Measurements from ENCODE around the gene CTXND1. TPM values are rescaled to one million over a fixed set of nuclear protein-coding genes. Genes with fewer than 3 reads are reported as not detected.
"Not testable (repeated sequence)": the region's sequence is repeated elsewhere in the genome, so short reads cannot be mapped to it uniquely, and the experiment has no call there.

Gene CTXND1
- polyA plus RNA-seq (2013, experiment 1 of 2) = 0.03 TPM
- 0.01 TPM for polyA plus RNA-seq (2013, experiment 2 of 2)

GRCh38 chr15:80252121-80252518 lies at the start of gene CTXND1:
TSS of gene CTXND1 (minus strand) at chr15:80252213. CDS start at chr15:80201949, 50,264 bp downstream.
- H2BK5ac ChIP-seq (ENCODE audit: low read length) = no peak within 1 kb of the TSS
- H3K18ac ChIP-seq (ENCODE audit: low read length) = peak within 1 kb of the TSS; percentile 45
- no peaks in the 10 kb centered on the region for H3K4me1 ChIP-seq (ENCODE audit: control insufficient read depth, low read depth, low read length)
- H3K4ac ChIP-seq (ENCODE audit: low read depth, low read length) = no peak within 1 kb of the TSS
- no peak within 1 kb of the TSS for H2BK15ac ChIP-seq (replicated peaks; ENCODE audit: low read depth)
- peak within 1 kb of the TSS; percentile 39 for H3K4me2 ChIP-seq (ENCODE audit: low read length)
- peak within 1 kb of the TSS; percentile 45 for H3K9ac ChIP-seq (ENCODE audit: low read length)
- H4K8ac ChIP-seq (ENCODE audit: low read depth, low read length) = no peak within 1 kb of the TSS
- no peaks in the 10 kb centered on the region for H3K79me1 ChIP-seq (ENCODE audit: low read length)
- no peak within 1 kb of the TSS for H3K23ac ChIP-seq (ENCODE audit: low read length)
- peak within 1 kb of the TSS; percentile 5 for H3K4me3 ChIP-seq (ENCODE audit: low read length)
- DNase-seq = peak; percentile 41
- H4K5ac ChIP-seq (ENCODE audit: low read length) = no peak within 1 kb of the TSS
- no peak within 1 kb of the TSS for H2BK120ac ChIP-seq (ENCODE audit: low read depth, low read length)
- no peak within 1 kb of the TSS for H3K27ac ChIP-seq (ENCODE audit: low read depth, low read length)
- H3K56ac ChIP-seq (ENCODE audit: low read length) = peak within 1 kb of the TSS; percentile 65
- H3K36me3 ChIP-seq (ENCODE audit: control insufficient read depth, insufficient read depth, low read length) = no peaks in the 10 kb centered on the region
- no CpG with 5 or more reads among the region's 24 CpGs for WGBS (ENCODE audit: extremely low coverage, insufficient coverage, low lambda C conversion rate)
- H2AK5ac ChIP-seq (ENCODE audit: low read length) = no peak within 1 kb of the TSS
- H3K79me2 ChIP-seq (ENCODE audit: control insufficient read depth, insufficient read depth, low read length) = no peaks in the 10 kb centered on the region
- peaks cover 15% of the 10 kb centered on the region for H3K27me3 ChIP-seq (ENCODE audit: insufficient read depth, low read length, poor library complexity)

DNA sequence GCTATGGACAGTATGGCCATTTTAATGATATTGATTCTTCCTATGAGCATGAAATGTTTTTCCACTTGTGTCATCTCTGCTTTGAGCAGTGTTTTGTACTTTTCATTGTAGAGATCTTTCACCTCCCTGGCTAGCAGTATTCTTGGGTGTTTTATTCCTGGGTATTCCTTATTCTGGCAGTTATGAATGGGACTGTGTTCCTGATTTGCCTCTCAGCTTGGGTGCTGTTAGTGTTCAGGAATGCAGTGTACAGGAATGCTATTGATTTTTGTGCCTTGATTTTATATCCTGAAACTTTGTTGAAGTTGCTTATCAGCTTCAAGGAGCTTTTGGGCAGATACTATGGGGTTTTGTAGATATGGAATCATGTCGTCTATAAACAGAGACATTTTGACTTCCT lies 49.5 kb upstream of the CTXND1 start:
- WGBS (ENCODE audit: extremely low coverage, insufficient coverage, low lambda C conversion rate) = no CpG with 5 or more reads among the region's 1 CpG
- Histone ChIP-seq H3K4ac (ENCODE audit: low read depth, low read length) (no peak overlapping the region), H3K18ac (ENCODE audit: low read length) (no peak overlapping the region), H3K4me2 (ENCODE audit: low read length) (no peak overlapping the region), H3K9ac (ENCODE audit: low read length) (no peak overlapping the region), H2AK5ac (ENCODE audit: low read length) (no peak overlapping the region), H4K8ac (ENCODE audit: low read depth, low read length) (no peak overlapping the region), H3K56ac (ENCODE audit: low read length) (no peak overlapping the region), H3K36me3 (ENCODE audit: control insufficient read depth, insufficient read depth, low read length) (no peaks in the 10 kb centered on the region), H4K5ac (ENCODE audit: low read length) (no peak overlapping the region), H3K23ac (ENCODE audit: low read length) (no peak overlapping the region), H3K27me3 (ENCODE audit: insufficient read depth, low read length, poor library complexity) (no peaks in the 10 kb centered on the region), H2BK5ac (ENCODE audit: low read length) (no peak overlapping the region), H3K79me1 (ENCODE audit: low read length) (no peaks in the 10 kb centered on the region), H3K27ac (ENCODE audit: low read depth, low read length) (no peak overlapping the region), H3K4me1 (ENCODE audit: control insufficient read depth, low read depth, low read length) (no peaks in the 10 kb centered on the region), H2BK15ac (replicated peaks; ENCODE audit: low read depth) (no peak overlapping the region), H2BK120ac (ENCODE audit: low read depth, low read length) (no peak overlapping the region), H3K79me2 (ENCODE audit: control insufficient read depth, insufficient read depth, low read length) (no peaks in the 10 kb centered on the region), H3K4me3 (ENCODE audit: low read length) (no peak overlapping the region)
- DNase-seq = no peak

GRCh38 chr15:80295777-80296176 lies 43.8 kb upstream of the CTXND1 start:
- not testable (repeated sequence) for H3K27me3 ChIP-seq (ENCODE audit: insufficient read depth, low read length, poor library complexity); H3K79me2 ChIP-seq (ENCODE audit: control insufficient read depth, insufficient read depth, low read length); H3K23ac ChIP-seq (ENCODE audit: low read length); H4K8ac ChIP-seq (ENCODE audit: low read depth, low read length); DNase-seq; H3K4me1 ChIP-seq (ENCODE audit: control insufficient read depth, low read depth, low read length); H3K4me2 ChIP-seq (ENCODE audit: low read length); H3K9ac ChIP-seq (ENCODE audit: low read length); H2BK120ac ChIP-seq (ENCODE audit: low read depth, low read length); H3K36me3 ChIP-seq (ENCODE audit: control insufficient read depth, insufficient read depth, low read length); H3K18ac ChIP-seq (ENCODE audit: low read length); H3K4ac ChIP-seq (ENCODE audit: low read depth, low read length); H2AK5ac ChIP-seq (ENCODE audit: low read length); H3K4me3 ChIP-seq (ENCODE audit: low read length); H3K79me1 ChIP-seq (ENCODE audit: low read length); H4K5ac ChIP-seq (ENCODE audit: low read length); H3K56ac ChIP-seq (ENCODE audit: low read length); H3K27ac ChIP-seq (ENCODE audit: low read depth, low read length); H2BK15ac ChIP-seq (replicated peaks; ENCODE audit: low read depth); H2BK5ac ChIP-seq (ENCODE audit: low read length)
- WGBS (ENCODE audit: extremely low coverage, insufficient coverage, low lambda C conversion rate) = no CpG with 5 or more reads among the region's 4 CpGs

DNA sequence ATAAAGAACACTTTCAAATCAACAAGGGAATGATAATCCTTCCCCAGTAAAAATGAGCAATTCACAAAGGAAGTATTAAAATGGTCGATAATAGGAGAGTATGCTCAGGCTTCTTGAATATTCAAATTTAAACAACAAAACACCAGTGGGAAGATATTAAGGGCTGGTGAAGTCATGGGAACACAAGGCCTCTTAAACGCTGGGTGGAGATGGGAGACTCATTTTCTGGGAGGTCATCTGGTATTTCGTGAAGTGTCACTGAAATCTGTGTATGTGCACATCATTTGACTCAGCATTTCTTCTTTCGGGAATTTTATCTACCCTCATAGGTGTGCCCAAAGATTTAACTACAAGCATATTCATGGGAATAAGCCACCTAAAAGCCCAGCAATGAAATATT lies 40.1 kb upstream of the CTXND1 start:
- H3K79me1 ChIP-seq (ENCODE audit: low read length) = no peaks in the 10 kb centered on the region

DNA sequence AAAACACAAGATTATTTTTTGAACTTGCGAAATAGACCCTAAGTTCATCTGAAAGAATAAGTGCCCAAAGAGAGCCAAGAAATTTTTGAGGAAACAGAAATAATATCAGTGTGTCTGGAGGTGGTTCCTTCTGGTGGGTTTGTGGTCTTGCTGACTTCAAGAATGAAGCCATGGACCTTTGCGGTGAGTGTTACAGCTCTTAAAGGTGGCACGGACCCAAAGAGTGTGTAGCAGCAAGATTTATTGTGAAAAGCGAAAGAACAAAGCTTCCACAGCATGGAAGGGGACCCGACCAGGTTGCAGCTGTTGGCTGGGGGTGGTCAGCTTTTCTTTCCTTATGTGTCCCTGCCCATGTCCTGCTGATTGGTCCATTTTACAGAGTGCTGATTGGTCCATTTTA lies 38.9 kb upstream of the CTXND1 start:
- H3K18ac ChIP-seq (ENCODE audit: low read length); DNase-seq: not testable (repeated sequence)
- no CpG with 5 or more reads among the region's 5 CpGs for WGBS (ENCODE audit: extremely low coverage, insufficient coverage, low lambda C conversion rate)

More for the DNA sequence above, 40.1 kb upstream of the CTXND1 start:
- Histone ChIP-seq H3K23ac (ENCODE audit: low read length) (no peak overlapping the region), H2BK120ac (ENCODE audit: low read depth, low read length) (no peak overlapping the region), H3K36me3 (ENCODE audit: control insufficient read depth, insufficient read depth, low read length) (no peaks in the 10 kb centered on the region), H3K27ac (ENCODE audit: low read depth, low read length) (no peak overlapping the region), H3K27me3 (ENCODE audit: insufficient read depth, low read length, poor library complexity) (no peaks in the 10 kb centered on the region), H3K79me2 (ENCODE audit: control insufficient read depth, insufficient read depth, low read length) (no peaks in the 10 kb centered on the region), H3K4ac (ENCODE audit: low read depth, low read length) (no peak overlapping the region), H2BK5ac (ENCODE audit: low read length) (no peak overlapping the region), H3K9ac (ENCODE audit: low read length) (no peak overlapping the region), H4K5ac (ENCODE audit: low read length) (no peak overlapping the region), H3K4me1 (ENCODE audit: control insufficient read depth, low read depth, low read length) (no peaks in the 10 kb centered on the region), H2BK15ac (replicated peaks; ENCODE audit: low read depth) (no peak overlapping the region), H4K8ac (ENCODE audit: low read depth, low read length) (no peak overlapping the region), H3K4me2 (ENCODE audit: low read length) (no peak overlapping the region), H3K4me3 (ENCODE audit: low read length) (no peak overlapping the region), H3K56ac (ENCODE audit: low read length) (no peak overlapping the region), H3K18ac (ENCODE audit: low read length) (no peak overlapping the region), H2AK5ac (ENCODE audit: low read length) (no peak overlapping the region)
- WGBS (ENCODE audit: extremely low coverage, insufficient coverage, low lambda C conversion rate) = no CpG with 5 or more reads among the region's 4 CpGs
- DNase-seq = no peak

More for the DNA sequence above, 38.9 kb upstream of the CTXND1 start:
- H2BK120ac ChIP-seq (ENCODE audit: low read depth, low read length); H3K4me2 ChIP-seq (ENCODE audit: low read length); H4K8ac ChIP-seq (ENCODE audit: low read depth, low read length); H3K27ac ChIP-seq (ENCODE audit: low read depth, low read length); H2BK15ac ChIP-seq (replicated peaks; ENCODE audit: low read depth); H2AK5ac ChIP-seq (ENCODE audit: low read length); H4K5ac ChIP-seq (ENCODE audit: low read length); H3K79me1 ChIP-seq (ENCODE audit: low read length); H3K23ac ChIP-seq (ENCODE audit: low read length); H3K79me2 ChIP-seq (ENCODE audit: control insufficient read depth, insufficient read depth, low read length); H3K4me1 ChIP-seq (ENCODE audit: control insufficient read depth, low read depth, low read length); H3K4me3 ChIP-seq (ENCODE audit: low read length); H3K56ac ChIP-seq (ENCODE audit: low read length); H3K4ac ChIP-seq (ENCODE audit: low read depth, low read length); H3K27me3 ChIP-seq (ENCODE audit: insufficient read depth, low read length, poor library complexity); H3K36me3 ChIP-seq (ENCODE audit: control insufficient read depth, insufficient read depth, low read length); H3K9ac ChIP-seq (ENCODE audit: low read length); H2BK5ac ChIP-seq (ENCODE audit: low read length): not testable (repeated sequence)

Measured in mesendoderm (in vitro differentiated cells).